ENCODE results near the gene CDK2.

CDK2 gene

GRCh38 chr12:55937981-55938380, 28.6 kb upstream of the CDK2 start:
- no peak for FAIRE-seq
- DNase-seq (ENCODE audit: low spot score): no peak

- FAIRE-seq (no peak), DNase-seq (ENCODE audit: low spot score) (no peak)
Measured at GRCh38 chr12:55938826-55939501, 27.7 kb upstream of the CDK2 start.

- DNase-seq (ENCODE audit: low spot score) (peak; percentile 67), FAIRE-seq (no peak)
Measured at GRCh38 chr12:55940065-55940732, 26.4 kb upstream of the CDK2 start.

- DNase-seq (ENCODE audit: low spot score): no peak
- no peak for FAIRE-seq
Measured at GRCh38 chr12:55942055-55942454, 24.6 kb upstream of the CDK2 start.

GRCh38 chr12:55942577-55943136, 24.0 kb upstream of the CDK2 start:
- DNase-seq (ENCODE audit: low spot score) (no peak), FAIRE-seq (no peak)

- no peak for FAIRE-seq
- DNase-seq (ENCODE audit: low spot score): no peak
Measured at GRCh38 chr12:55946553-55946952, 20.1 kb upstream of the CDK2 start.

- FAIRE-seq (no peak), DNase-seq (ENCODE audit: low spot score) (no peak)
Measured at GRCh38 chr12:55955344-55955743, 11.3 kb upstream of the CDK2 start.

GRCh38 chr12:55955800-55956508, 10.7 kb upstream of the CDK2 start:
- peak; percentile 55 for DNase-seq (ENCODE audit: low spot score)
- FAIRE-seq: peak; percentile 65

GRCh38 chr12:55957106-55957859, 9.3 kb upstream of the CDK2 start:
- DNase-seq (ENCODE audit: low spot score) (no peak), FAIRE-seq (no peak)

GRCh38 chr12:55963760-55964159, 2.9 kb upstream of the CDK2 start:
- FAIRE-seq (no peak), DNase-seq (ENCODE audit: low spot score) (no peak)

- no peak for FAIRE-seq
Measured at GRCh38 chr12:55965240-55965639, 1.4 kb upstream of the CDK2 start.

GRCh38 chr12:55965941-55966407, 656 bp upstream of the CDK2 start, which contains the start of gene PMEL:
Gene PMEL (minus strand): TSS chr12:55966042. CDS start chr12:55966011, 31 bp downstream.
- no peak for FAIRE-seq
- DNase-seq (ENCODE audit: low spot score): no peak

More at GRCh38 chr12:55965240-55965639, 1.4 kb upstream of the CDK2 start:
- DNase-seq (ENCODE audit: low spot score): no peak

GRCh38 chr12:55969356-55969755, 2.7 kb downstream of the CDK2 start:
- no peak for FAIRE-seq

GRCh38 chr12:55970775-55971174, 4.1 kb downstream of the CDK2 start:
- FAIRE-seq: no peak
- no peak for DNase-seq (ENCODE audit: low spot score)

More at GRCh38 chr12:55969356-55969755, 2.7 kb downstream of the CDK2 start:
- DNase-seq (ENCODE audit: low spot score): no peak

- FAIRE-seq: no peak
- DNase-seq (ENCODE audit: low spot score): no peak
Measured at GRCh38 chr12:55972042-55972441, 5.4 kb downstream of the CDK2 start.

- no peak for DNase-seq (ENCODE audit: low spot score)
- no peak for FAIRE-seq
Measured at GRCh38 chr12:55972456-55972855, 5.8 kb downstream of the CDK2 start.

- no peak for FAIRE-seq
- no peak for DNase-seq (ENCODE audit: low spot score)
Measured at GRCh38 chr12:55972911-55973598, 6.4 kb downstream of the CDK2 start.

- FAIRE-seq: peak; percentile 96
- DNase-seq (ENCODE audit: low spot score): peak; percentile 100
Measured at GRCh38 chr12:55973599-55974307, 7.1 kb downstream of the CDK2 start, which contains the start of gene RAB5B. Gene RAB5B (plus strand): TSS chr12:55974078. CDS start chr12:55986961, 12,883 bp downstream.

GRCh38 chr12:55974308-55974730, 7.7 kb downstream of the CDK2 start:
- FAIRE-seq: no peak
- DNase-seq (ENCODE audit: low spot score): no peak

GRCh38 chr12:55978393-55978792, 11.8 kb downstream of the CDK2 start:
- FAIRE-seq: no peak
- no peak for DNase-seq (ENCODE audit: low spot score)

Data from RCC 7860 (cell line).